Fibroblast of skin of back (primary cell): ENCODE results near the gene SFTA2.
"Not testable (repeated sequence)": the region's sequence is repeated elsewhere in the genome, so short reads cannot be mapped to it uniquely, and the experiment has no call there.

Experiments
- DNase-seq: peaks from one replicate; pipeline ENCODE4 v3.0.0-alpha.2; 2013

Gene SFTA2

GRCh38 chr6:30942338-30943060 lies 10.5 kb upstream of the SFTA2 start:
- peak; percentile 89 for DNase-seq

- no peak for DNase-seq
Observed at GRCh38 chr6:30940361-30940986, 8.5 kb upstream of the SFTA2 start, which contains the start of gene MUCL3. Gene MUCL3, plus strand, starts transcription at chr6:30940973. Its CDS starts 27 bp downstream, at chr6:30941000.

GRCh38 chr6:30939473-30939872 lies 7.5 kb upstream of the SFTA2 start:
- no peak for DNase-seq

GRCh38 chr6:30938730-30939129 lies 6.8 kb upstream of the SFTA2 start:
- no peak for DNase-seq

- DNase-seq = no peak
Observed at GRCh38 chr6:30937265-30937664, 5.3 kb upstream of the SFTA2 start.

- no peak for DNase-seq
Observed at GRCh38 chr6:30935018-30935417, 3.0 kb upstream of the SFTA2 start.

- DNase-seq = no peak
Observed at GRCh38 chr6:30932665-30933365, 845 bp upstream of the SFTA2 start.

- no peak for DNase-seq
Observed at GRCh38 chr6:30931272-30931671, 698 bp downstream of the SFTA2 start.

GRCh38 chr6:30930506-30930905 lies 1.5 kb downstream of the SFTA2 start:
- no peak for DNase-seq

GRCh38 chr6:30928677-30929076 lies 3.3 kb downstream of the SFTA2 start:
- no peak for DNase-seq

GRCh38 chr6:30927080-30927479 lies 4.9 kb downstream of the SFTA2 start:
- not testable (repeated sequence) for DNase-seq

- DNase-seq = no peak
Observed at GRCh38 chr6:30926644-30927043, 5.3 kb downstream of the SFTA2 start.

- not testable (repeated sequence) for DNase-seq
Observed at GRCh38 chr6:30924040-30924627, 7.8 kb downstream of the SFTA2 start.

GRCh38 chr6:30922447-30922852 lies 9.5 kb downstream of the SFTA2 start:
- no peak for DNase-seq

GRCh38 chr6:30918670-30919069 lies 13.3 kb downstream of the SFTA2 start:
- DNase-seq = no peak

GRCh38 chr6:30917487-30917886 lies 14.5 kb downstream of the SFTA2 start:
- no peak for DNase-seq

- no peak for DNase-seq
Observed at GRCh38 chr6:30917041-30917440, 14.9 kb downstream of the SFTA2 start.

GRCh38 chr6:30915591-30915946 lies 16.4 kb downstream of the SFTA2 start:
- DNase-seq = peak; percentile 71

- DNase-seq = peak; percentile 3
Observed at GRCh38 chr6:30914854-30915590, 16.9 kb downstream of the SFTA2 start.

- peak; percentile 89 for DNase-seq
Observed at GRCh38 chr6:30914076-30914853, 17.7 kb downstream of the SFTA2 start, which contains the start of gene VARS2. Gene VARS2, plus strand, starts transcription at chr6:30914238. Its CDS starts 599 bp downstream, at chr6:30914837.

GRCh38 chr6:30913721-30914075 lies 18.3 kb downstream of the SFTA2 start:
- no peak for DNase-seq
